Measurements from ENCODE around the gene DHRS7B. TPM values are rescaled to one million over a fixed set of nuclear protein-coding genes. Genes with fewer than 3 reads are reported as not detected.
"Not testable (repeated sequence)": the region's sequence is repeated elsewhere in the genome, so short reads cannot be mapped to it uniquely, and the experiment has no call there.

The DHRS7B gene
- polyA plus RNA-seq, 1 donor (not counting 4 experiments of a cell fraction or from before 2014, with no cell fraction given): 33.8 TPM

- Histone ChIP-seq H4K20me1 (ENCODE audit: control insufficient read depth, extremely low read depth, insufficient read depth, low read length) (no peaks in the 10 kb centered on the region), H3K27me3 (ENCODE audit: control insufficient read depth, extremely low read depth, insufficient read depth, low read length) (no peaks in the 10 kb centered on the region), H3K79me2 (ENCODE audit: control insufficient read depth, insufficient read depth, low read length) (peaks cover 17% of the 10 kb centered on the region), H3K4me2 (ENCODE audit: control insufficient read depth, extremely low read depth, insufficient read depth, low read depth, low read length) (no peak overlapping the region), H3K36me3 (ENCODE audit: control insufficient read depth in 2 of 2, extremely low read depth in 1 of 2, insufficient read depth in 2 of 2, low read length in 2 of 2) (no peaks in the 10 kb centered on the region), H3K27ac (ENCODE audit: control insufficient read depth, insufficient read depth, low read length) (no peak overlapping the region), H2AFZ (ENCODE audit: control insufficient read depth, low read length) (no peak overlapping the region), H3K9me1 (ENCODE audit: control insufficient read depth, extremely low read depth, insufficient read depth, low read length) (no peaks in the 10 kb centered on the region), H3K9me3 (ENCODE audit: control insufficient read depth, low read depth, low read length) (no peaks in the 10 kb centered on the region), H3K4me3 (ENCODE audit: control insufficient read depth in 2 of 3, extremely low read depth in 1 of 3, insufficient read depth in 2 of 3, low read depth in 1 of 3, low read length in 3 of 3) (no peak overlapping the region), H3K9ac (ENCODE audit: control insufficient read depth, extremely low read depth, insufficient read depth, low read length) (no peak overlapping the region), H3K4me1 (ENCODE audit: control insufficient read depth, extremely low read depth, insufficient read depth, low read length) (peaks cover 12% of the 10 kb centered on the region)
- dilution Hi-C loops (cut with MboI; ENCODE audit: extremely low pct_ligation_motif_present, low sequenced_read_pairs): no loop called here
- FAIRE-seq: no peak
- TF ChIP-seq, protein P1, sequence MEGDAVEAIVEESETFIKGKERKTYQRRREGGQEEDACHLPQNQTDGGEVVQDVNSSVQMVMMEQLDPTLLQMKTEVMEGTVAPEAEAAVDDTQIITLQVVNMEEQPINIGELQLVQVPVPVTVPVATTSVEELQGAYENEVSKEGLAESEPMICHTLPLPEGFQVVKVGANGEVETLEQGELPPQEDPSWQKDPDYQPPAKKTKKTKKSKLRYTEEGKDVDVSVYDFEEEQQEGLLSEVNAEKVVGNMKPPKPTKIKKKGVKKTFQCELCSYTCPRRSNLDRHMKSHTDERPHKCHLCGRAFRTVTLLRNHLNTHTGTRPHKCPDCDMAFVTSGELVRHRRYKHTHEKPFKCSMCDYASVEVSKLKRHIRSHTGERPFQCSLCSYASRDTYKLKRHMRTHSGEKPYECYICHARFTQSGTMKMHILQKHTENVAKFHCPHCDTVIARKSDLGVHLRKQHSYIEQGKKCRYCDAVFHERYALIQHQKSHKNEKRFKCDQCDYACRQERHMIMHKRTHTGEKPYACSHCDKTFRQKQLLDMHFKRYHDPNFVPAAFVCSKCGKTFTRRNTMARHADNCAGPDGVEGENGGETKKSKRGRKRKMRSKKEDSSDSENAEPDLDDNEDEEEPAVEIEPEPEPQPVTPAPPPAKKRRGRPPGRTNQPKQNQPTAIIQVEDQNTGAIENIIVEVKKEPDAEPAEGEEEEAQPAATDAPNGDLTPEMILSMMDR (optimal IDR thresholded peaks at IDR 0.05 in 1 of 3, IDR thresholded peaks at IDR 0.05 in 1 of 3, conservative IDR thresholded peaks at IDR 0.05 in 1 of 3; ENCODE audit: extremely low read depth in 1 of 3, insufficient read depth in 2 of 3, low read length in 3 of 3): no peak
- TF ChIP-seq EZH2 (IDR thresholded peaks at IDR 0.05; ENCODE audit: low read length): no peak
- DNase-seq (ENCODE audit: low read depth, low spot score): no peak
Observed at GRCh38 chr17:21124086-21124485, 2.7 kb upstream of the DHRS7B start.

- H3K4me1 ChIP-seq (ENCODE audit: control insufficient read depth, extremely low read depth, insufficient read depth, low read length); H2AFZ ChIP-seq (ENCODE audit: control insufficient read depth, low read length); H3K4me2 ChIP-seq (ENCODE audit: control insufficient read depth, extremely low read depth, insufficient read depth, low read depth, low read length); dilution Hi-C loops (cut with MboI; ENCODE audit: extremely low pct_ligation_motif_present, low sequenced_read_pairs); H3K27me3 ChIP-seq (ENCODE audit: control insufficient read depth, extremely low read depth, insufficient read depth, low read length); H3K4me3 ChIP-seq (ENCODE audit: control insufficient read depth in 2 of 3, extremely low read depth in 1 of 3, insufficient read depth in 2 of 3, low read depth in 1 of 3, low read length in 3 of 3); H3K9ac ChIP-seq (ENCODE audit: control insufficient read depth, extremely low read depth, insufficient read depth, low read length); H3K9me1 ChIP-seq (ENCODE audit: control insufficient read depth, extremely low read depth, insufficient read depth, low read length); H3K36me3 ChIP-seq (ENCODE audit: control insufficient read depth in 2 of 2, extremely low read depth in 1 of 2, insufficient read depth in 2 of 2, low read length in 2 of 2); H4K20me1 ChIP-seq (ENCODE audit: control insufficient read depth, extremely low read depth, insufficient read depth, low read length); DNase-seq (ENCODE audit: low read depth, low spot score); H3K27ac ChIP-seq (ENCODE audit: control insufficient read depth, insufficient read depth, low read length); H3K9me3 ChIP-seq (ENCODE audit: control insufficient read depth, low read depth, low read length); FAIRE-seq: not testable (repeated sequence)
- H3K79me2 ChIP-seq (ENCODE audit: control insufficient read depth, insufficient read depth, low read length): peaks cover 21% of the 10 kb centered on the region
Observed at GRCh38 chr17:21124517-21124916, 2.2 kb upstream of the DHRS7B start.

DNA sequence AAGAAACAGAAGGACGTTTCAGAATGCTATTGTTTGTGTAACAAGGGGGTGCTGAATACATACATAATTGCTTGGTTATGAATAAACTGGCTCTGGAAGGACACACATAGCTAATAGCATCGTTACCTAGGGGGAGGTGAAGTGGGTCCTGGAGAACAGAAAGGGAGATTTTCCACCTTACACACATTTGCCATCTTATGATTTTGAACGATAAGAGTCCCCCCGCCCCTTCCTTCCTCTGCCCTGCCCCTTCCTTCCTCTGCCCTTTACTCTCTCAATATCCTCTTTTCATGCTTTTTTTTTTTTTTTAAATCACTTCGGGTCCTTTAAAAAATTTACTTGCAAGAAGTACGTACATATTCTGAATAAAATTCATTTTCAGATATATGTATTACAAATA lies 902 bp upstream of the DHRS7B start:
- dilution Hi-C loops (cut with MboI; ENCODE audit: extremely low pct_ligation_motif_present, low sequenced_read_pairs): no loop called here
- H3K4me3 ChIP-seq (ENCODE audit: control insufficient read depth in 2 of 3, extremely low read depth in 1 of 3, insufficient read depth in 2 of 3, low read depth in 1 of 3, low read length in 3 of 3): no peak overlapping the region

More for the DNA sequence above, 902 bp upstream of the DHRS7B start:
- Histone ChIP-seq H3K9ac (ENCODE audit: control insufficient read depth, extremely low read depth, insufficient read depth, low read length) (no peak overlapping the region), H3K27me3 (ENCODE audit: control insufficient read depth, extremely low read depth, insufficient read depth, low read length) (no peaks in the 10 kb centered on the region), H3K79me2 (ENCODE audit: control insufficient read depth, insufficient read depth, low read length) (peaks cover 30% of the 10 kb centered on the region), H4K20me1 (ENCODE audit: control insufficient read depth, extremely low read depth, insufficient read depth, low read length) (no peaks in the 10 kb centered on the region), H3K4me2 (ENCODE audit: control insufficient read depth, extremely low read depth, insufficient read depth, low read depth, low read length) (no peak overlapping the region), H3K9me1 (ENCODE audit: control insufficient read depth, extremely low read depth, insufficient read depth, low read length) (no peaks in the 10 kb centered on the region), H3K36me3 (ENCODE audit: control insufficient read depth in 2 of 2, extremely low read depth in 1 of 2, insufficient read depth in 2 of 2, low read length in 2 of 2) (no peaks in the 10 kb centered on the region), H3K4me1 (ENCODE audit: control insufficient read depth, extremely low read depth, insufficient read depth, low read length) (peaks cover 8% of the 10 kb centered on the region), H3K9me3 (ENCODE audit: control insufficient read depth, low read depth, low read length) (no peaks in the 10 kb centered on the region), H2AFZ (ENCODE audit: control insufficient read depth, low read length) (no peak overlapping the region), H3K27ac (ENCODE audit: control insufficient read depth, insufficient read depth, low read length) (no peak overlapping the region)
- no peak for TF ChIP-seq EZH2 (IDR thresholded peaks at IDR 0.05; ENCODE audit: low read length)
- TF ChIP-seq, protein P1 (optimal IDR thresholded peaks at IDR 0.05 in 1 of 3, IDR thresholded peaks at IDR 0.05 in 1 of 3, conservative IDR thresholded peaks at IDR 0.05 in 1 of 3; ENCODE audit: extremely low read depth in 1 of 3, insufficient read depth in 2 of 3, low read length in 3 of 3): no peak
- no peak for FAIRE-seq
- no peak for DNase-seq (ENCODE audit: low read depth, low spot score)
